GM18519 (cell line): ENCODE results near the gene FHIP1A.
A peak's percentile ranks its signal among the peaks of the same experiment; 100 is the strongest.

ENCODE experiments used
- ATAC-seq: cut with Tn5 transposase; IDR thresholded peaks from one replicate; pipeline ENCODE4 v1.9.1; 2021; ENCODE audit warnings: mild to moderate bottlenecking, moderate library complexity; ENCODE audit not compliant: unreplicated experiment, low FRiP score

The FHIP1A gene

DNA sequence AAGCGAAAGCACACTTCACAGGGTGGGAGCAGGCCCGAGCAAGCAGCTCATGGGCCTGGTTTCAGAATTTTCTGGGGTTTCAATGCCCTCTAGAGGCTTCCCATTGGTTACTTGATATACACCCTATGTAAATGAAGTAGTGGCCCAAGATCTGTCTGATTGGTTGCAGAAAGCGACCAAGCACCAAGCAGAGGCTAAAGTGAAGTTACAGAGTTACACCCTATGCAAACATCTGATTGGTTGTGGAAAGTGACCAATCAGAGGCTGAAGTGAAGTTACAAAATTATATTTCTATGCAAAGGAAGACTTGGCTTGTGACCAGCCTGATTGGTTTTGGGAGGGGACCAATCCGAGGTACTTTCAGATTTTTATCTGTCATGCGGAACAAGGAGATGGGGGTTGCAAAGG, 8.2 kb downstream of the FHIP1A start:
- no peak for ATAC-seq

DNA sequence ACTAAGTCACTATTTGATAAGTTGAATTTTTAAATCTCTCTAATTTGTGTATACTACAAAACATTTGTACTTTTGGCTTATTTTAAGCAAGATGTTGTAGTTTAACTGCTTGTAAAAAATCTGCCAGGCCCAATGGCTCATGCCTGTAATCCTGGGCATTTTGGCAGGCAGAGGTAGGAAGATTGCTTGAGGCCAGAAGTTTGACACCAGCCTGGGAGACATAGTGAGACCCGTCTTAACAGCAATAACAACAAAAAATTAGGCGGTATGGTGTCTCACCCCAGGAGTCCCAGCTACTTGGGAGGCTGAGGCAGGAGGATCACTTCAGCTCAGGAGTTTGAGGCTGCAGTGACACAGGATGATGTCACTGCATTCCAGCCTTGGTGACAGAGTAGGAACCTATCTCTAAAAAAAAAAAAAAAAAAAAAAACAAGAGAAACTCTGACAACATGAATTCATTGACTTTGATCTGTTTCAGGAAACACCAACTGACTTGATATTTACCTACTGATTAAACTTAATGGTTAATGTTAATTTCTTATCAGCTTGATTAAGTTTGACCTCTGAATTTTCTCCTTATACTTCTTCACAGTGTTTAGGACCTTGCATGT, 8.9 kb downstream of the FHIP1A start:
- ATAC-seq = no peak

- no peak for ATAC-seq
Observed at GRCh38 chr4:151418385-151418784, 9.4 kb downstream of the FHIP1A start.

DNA sequence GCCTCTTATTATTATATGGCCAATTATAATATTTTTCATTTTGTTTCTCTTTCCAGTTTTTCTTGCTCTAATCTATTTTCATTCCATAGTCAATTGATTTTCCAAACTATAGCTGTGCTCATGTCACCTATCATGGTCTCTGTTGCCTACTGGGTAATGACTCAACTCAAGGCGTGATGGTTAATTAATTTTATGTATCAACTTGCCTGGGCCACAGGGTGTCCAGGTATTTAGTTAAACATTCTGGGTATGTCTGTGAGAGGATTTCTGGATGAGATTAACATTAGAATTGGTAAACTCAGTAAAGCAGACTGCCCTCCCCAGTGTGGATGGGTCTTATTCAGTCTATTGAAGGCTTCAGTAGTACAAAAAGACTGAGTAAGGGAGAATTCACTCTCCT, 9.9 kb downstream of the FHIP1A start:
- ATAC-seq = no peak

- no peak for ATAC-seq
Observed at GRCh38 chr4:151420250-151420807, 11.4 kb downstream of the FHIP1A start.

GRCh38 chr4:151422854-151423253, 13.9 kb downstream of the FHIP1A start:
- ATAC-seq = no peak

DNA sequence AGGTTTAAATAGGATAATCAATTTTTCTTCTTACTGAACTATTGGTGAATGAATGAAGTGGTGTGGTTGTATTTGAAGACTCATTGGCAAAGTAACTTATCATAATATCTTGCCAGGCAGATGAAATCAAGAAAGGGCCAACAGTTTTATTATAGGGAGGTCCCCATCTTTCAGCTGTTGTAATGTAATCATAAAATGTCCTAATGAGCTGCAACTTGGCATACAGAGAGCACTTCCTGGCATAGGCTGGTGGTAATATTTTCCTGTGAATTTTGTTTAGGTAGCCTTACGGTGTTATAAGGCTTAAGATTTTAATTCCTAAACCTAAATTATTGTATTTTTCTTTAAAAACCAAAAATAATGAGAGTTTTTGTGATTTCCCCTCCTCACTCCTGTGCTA, 17.5 kb downstream of the FHIP1A start:
- ATAC-seq = no peak

GRCh38 chr4:151427266-151427665, 18.3 kb downstream of the FHIP1A start:
- no peak for ATAC-seq

DNA sequence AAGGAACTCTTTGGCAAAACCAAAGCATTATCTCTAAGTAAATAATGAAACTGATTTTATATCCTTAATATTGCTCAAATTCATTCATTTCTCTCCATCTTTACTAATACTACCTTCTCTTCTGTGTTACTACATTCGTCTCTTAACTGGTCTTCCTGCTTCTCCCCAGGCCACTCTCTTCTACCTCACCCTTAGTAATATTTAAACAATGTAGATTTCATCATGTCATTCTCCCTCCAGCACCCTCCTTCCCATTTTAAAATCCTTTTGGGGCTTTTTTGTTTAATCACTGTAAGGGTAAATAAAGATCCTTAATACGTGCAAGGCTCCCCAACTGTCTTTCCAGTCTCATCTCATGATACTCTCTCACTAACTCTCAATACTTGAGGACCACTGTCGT, 19.4 kb downstream of the FHIP1A start:
- ATAC-seq = no peak

DNA sequence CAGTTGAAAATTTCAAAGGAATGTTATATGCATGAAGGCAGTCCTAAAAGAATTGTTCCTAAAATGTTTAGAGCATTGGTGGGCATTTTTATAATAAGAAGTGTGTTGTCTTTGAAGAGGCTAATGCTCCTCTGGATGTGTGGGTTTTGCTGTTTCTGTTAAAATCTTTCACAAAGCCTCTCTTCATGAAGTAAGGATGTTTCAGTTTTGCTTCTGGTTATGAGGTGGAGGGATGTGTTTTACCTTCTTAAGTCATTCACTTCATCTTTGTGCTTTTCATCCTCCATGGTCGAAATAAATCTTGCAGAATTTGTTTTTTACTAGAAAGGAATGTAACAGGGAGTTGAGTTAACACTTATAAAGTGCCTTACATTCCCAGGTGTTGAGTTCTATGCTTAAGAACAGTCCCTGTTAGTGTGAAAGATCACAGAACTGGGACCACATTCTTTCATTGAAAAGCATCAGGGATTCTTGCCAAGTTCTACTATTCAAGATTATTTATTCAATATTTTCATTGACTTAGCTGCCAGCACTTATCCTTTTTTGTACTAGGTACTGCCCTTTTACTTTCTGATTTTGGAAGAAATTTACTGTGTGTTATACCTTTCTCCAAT, 21.1 kb downstream of the FHIP1A start:
- peak; percentile 76 for ATAC-seq

DNA sequence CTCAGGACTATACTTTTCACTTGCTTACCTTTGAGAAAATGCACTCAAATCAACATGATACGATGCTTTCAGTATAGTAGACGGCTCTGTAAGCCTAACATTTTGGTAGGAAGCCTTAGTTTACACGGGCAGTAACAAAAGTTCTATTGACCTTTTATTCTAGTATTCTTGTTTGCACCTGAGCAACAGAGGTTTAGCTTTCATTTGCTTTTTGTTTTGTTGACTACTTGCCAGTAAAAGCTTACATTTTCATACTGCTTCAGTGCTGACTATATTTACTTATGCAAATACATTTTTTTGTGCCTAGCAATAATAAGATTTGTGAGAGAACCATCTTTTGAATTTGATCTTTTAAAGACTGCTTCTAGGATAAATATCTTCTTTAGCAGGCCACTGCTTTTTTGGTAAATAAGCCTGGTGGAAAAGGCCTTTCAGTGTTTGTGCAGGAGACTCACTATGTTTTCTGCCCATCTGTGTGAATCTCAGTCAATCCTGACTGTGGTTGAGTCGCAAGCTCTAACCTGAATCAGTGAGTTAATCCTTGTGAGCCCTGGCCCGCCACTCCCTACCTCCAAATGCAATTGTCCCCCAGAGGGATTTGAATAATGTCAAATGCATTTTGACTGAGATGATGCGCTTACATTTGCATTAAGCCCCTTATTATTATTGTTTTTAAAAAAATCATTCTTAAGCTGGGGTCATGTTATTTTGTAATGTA, 21.9 kb downstream of the FHIP1A start:
- no peak for ATAC-seq

DNA sequence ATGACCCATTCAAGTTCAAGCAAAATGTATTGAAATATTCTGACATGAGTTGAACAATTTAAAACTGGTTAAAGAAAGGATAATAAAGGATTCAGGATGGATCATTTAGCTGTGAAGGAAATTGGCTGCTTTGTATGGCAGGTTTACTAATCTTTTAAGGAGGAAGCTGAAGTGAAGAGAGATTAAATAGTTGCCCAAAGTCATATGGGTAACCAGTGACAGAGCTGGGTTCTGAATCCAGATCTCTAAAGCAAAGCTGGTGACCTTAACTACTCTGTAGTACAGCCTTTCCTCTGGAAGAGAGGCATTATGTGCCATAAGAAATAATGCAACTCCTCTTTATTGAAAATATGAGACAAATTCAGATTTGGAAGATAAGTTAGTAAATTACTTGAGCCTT, 22.8 kb downstream of the FHIP1A start:
- ATAC-seq = no peak

GRCh38 chr4:151432654-151433053, 23.7 kb downstream of the FHIP1A start:
- no peak for ATAC-seq

GRCh38 chr4:151434183-151434860, 25.3 kb downstream of the FHIP1A start:
- no peak for ATAC-seq

DNA sequence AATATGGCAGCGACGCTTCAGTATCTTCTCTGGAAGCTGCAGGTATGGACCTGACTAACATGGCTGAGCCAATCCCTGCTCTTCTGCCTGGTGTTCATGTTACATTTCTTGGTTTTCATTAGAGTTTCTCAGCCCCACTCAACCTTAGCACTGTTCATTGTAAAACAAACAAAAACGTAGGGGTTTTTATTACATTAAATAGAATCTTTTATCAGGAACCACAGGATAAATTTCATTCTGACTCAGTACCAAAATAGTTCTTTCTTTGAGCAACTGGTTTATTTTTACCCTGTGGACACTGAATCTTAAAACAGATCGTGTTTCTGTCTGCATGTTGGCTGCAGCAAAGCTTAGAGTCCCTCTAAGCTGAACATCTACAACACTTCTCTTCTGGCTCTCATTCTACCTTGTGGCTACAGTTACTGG, 27.1 kb downstream of the FHIP1A start:
- no peak for ATAC-seq

DNA sequence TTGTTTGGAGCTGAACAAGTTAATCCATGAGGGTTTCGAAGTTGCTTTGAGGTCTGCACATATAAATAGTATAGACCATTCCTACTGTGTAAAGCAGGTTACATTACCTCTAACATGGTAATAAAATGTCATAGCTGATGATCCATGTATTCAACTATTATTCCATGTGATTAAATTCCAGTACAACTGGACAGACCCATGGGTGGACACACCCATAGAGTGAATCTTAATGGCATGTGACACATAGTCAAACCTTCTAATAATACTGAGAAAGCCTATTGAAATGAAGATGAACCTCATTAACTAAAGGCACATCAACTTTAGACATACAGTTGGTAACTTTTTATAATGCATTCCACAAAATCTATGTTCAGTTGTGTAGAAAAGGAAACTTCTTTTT, 28.5 kb downstream of the FHIP1A start:
- ATAC-seq = no peak

DNA sequence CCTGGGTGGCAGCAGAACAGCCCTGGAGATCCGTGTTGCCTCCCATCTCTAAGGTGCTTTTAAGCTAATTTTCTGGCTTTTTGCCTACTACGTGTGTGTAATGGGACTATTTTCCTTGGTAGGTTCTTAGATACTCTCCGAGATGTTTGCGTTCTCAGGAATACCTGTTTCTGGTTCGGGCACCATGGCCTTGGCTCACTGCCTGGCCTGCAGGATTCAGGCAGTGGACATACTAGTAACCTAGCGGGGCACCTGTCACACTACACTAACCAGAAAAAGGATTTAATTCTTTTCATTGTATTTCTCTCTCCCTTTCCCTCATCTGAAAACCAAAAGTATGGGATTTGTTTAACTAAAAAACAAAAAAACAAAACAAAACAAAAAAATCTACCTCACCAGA, 29.2 kb downstream of the FHIP1A start:
- no peak for ATAC-seq

DNA sequence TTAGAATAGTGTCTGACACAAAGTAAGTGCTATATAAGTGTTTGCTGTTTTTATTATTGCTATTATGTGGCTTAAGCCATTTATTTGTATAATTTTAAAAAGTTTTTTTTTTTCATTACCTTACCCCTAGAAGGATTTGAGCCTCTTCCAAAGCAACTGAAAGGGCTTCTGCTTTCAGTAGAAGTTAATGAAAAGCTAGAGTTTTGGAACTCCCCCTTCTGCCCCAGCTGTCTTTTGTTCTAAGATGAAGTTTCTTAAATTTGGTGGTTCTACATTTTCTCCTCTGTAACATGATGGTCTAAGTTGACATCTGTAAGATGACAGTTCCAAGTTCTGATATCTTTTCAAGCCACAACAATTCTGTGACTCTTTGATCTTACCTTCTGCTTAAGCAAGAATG, 30.3 kb downstream of the FHIP1A start:
- no peak for ATAC-seq

DNA sequence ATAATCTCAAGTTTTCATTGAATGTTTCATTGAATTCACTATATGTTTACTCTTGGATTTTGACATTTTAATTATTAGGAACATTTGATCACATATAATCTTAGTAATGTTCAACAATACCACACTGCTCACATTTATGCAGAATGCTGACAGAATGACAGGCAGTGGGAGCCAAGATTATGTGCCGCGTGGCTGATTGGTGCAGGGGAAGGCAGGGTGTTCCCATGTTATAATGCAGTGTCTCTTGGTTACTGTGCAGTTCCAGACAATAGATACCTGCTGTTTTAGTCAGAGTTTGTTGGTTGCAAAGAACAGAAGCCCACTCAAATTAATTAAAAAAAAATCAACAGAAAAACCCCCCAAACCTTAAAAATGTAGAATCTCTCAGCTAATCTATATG, 33.0 kb downstream of the FHIP1A start:
- no peak for ATAC-seq

- ATAC-seq = no peak
Observed at GRCh38 chr4:151443247-151443646, 34.3 kb downstream of the FHIP1A start.

- ATAC-seq = no peak
Observed at GRCh38 chr4:151443752-151444151, 34.8 kb downstream of the FHIP1A start.
